ENCODE data around the gene TSSC4.

The TSSC4 gene

DNA sequence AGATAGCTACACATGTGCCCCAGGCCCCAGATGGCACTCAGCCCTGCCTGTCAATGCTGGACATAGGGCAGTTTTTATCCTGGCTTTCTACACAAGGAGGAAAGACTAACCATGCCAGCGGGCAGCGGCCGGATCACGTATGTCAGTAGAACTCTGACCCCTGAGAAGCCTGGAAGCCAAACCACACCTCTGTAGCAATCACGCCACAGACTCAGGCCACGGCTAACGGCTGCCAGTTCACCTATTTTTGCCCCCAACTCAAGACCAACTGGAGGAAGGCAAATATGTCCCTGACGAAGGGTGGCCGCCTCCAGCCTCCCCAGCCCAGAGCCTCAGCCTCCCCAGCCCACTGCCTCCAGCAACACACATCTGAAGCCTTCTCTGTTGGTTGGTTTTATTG, 30.7 kb upstream of the TSSC4 start:
- DNase-seq: no peak

DNA sequence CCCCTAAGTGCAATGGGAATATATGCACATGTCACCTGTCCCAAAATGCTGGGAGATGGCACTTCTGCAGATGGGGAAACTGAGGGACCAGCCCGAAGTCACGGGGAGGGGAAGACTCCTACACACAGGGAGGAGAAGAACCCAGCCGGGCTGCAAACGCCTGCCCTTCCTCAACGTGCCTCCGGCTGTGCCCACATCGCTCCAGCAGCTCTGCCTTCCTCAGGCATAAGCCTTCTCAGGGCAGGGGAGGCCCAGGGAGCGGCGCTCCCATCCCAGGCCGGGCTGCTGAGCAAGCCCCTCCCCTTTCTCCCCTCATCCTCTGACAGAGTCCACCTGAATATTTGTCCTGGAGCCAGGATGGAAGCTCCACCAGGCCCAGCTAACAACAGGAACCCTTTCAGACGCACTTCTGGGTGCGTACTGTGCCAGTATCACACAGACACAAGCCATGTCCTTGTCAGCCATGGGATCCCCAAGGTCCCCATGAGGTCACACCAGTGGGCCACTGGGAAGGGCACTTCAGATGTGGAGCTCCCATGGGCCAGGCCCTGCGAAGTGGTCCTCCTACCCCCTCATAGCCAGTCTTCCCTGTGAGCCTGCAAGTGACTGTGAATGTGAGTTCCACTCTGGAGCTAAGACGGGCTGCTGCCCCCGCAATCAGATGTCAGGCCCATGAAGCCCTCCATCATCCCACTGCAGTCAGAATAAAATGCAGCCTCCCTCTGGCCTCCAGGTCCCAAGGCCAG, 25.9 kb upstream of the TSSC4 start:
- no peak for DNase-seq

DNA sequence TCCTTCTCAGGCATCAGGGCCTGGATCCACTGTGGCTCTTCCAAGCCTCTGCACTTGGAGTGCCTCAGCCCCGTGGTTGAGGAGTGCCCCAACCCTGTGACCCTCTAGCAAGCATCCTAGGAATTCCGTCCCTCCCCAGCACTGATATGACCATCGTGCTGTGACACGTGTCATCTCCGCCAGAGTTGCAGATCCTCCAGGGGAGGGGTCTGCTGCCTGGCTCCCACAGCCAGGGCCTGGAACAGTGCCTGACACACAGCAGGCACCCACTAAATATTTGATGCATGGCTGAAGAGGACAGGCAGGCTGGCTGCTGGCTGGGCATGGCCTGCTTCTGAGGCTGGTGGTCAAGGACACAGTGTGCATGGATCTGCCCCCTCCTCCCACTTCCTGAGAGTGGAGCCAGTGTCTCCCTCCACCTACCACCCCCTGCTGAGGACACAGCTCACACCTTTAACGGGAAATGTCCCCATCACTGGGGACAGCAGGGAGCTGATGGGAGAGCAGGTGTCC, 25.2 kb upstream of the TSSC4 start:
- DNase-seq: no peak

DNA sequence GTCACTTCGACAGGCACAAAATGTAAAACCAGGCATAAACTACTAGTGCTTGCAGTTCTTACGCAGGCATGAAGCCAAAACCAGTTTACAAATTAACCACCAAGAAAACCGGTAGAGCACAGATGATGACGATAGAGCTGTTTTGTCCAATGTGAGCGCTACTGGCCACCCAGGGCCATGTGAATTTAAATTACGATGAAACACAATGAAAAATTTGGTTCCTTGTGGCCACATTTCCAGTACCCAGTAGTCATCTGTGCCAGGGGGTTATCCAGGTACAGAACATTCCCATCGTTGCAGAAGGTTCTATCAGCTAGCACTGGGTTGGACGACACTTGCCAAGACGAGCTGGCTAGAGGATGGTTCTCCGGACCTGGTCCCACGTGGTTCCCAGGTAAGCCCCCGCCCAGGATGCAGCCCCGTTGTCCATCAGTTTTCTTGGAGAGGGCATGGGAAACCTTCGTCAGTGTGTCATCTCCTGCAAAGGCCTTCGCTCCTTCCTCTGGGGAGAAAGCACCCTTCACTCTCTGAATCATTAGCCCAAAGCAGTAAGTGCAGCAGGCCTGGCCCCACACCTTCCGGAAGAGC, 24.5 kb upstream of the TSSC4 start:
- no peak for DNase-seq

DNA sequence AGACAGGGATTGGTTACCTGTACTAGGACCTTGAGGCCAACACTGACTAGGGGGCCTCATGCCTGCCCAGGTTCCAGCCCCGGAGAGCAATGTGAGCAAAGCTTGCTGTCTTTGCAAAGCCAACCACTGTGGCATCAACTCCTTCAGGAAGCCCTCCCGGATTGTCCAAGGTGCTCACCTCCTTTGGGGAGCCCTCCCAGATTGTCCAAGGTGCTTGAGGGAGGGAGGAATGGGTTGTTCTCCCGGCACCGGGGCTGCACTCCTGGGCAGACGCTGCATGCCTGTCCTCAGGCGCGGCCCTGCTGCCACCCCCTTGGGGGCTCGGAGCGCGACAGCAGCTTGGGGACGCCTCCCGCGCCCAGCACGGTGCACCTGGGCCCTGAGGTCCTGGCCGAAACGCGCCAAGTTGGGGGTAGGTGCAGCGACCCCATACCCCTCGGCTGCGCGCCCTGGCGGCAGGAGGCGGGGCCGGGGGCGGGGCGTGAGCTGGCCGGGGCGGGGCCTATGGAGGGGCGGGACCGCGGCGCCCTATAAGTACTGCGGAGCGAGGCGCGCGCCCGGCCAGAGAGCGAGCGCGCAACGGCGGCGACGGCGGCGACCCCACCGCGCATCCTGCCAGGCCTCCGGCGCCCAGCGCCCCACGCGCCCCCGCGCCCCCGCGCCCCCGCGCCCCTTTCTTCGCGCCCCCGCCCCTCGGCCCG, 23.6 kb upstream of the TSSC4 start, which contains the start of gene CD81:
Gene CD81, plus strand, starts transcription at position 560 of the 701 bp plus-strand sequence. CDS start 240 bp downstream, outside the sequence.
- peak; percentile 66 for DNase-seq

DNA sequence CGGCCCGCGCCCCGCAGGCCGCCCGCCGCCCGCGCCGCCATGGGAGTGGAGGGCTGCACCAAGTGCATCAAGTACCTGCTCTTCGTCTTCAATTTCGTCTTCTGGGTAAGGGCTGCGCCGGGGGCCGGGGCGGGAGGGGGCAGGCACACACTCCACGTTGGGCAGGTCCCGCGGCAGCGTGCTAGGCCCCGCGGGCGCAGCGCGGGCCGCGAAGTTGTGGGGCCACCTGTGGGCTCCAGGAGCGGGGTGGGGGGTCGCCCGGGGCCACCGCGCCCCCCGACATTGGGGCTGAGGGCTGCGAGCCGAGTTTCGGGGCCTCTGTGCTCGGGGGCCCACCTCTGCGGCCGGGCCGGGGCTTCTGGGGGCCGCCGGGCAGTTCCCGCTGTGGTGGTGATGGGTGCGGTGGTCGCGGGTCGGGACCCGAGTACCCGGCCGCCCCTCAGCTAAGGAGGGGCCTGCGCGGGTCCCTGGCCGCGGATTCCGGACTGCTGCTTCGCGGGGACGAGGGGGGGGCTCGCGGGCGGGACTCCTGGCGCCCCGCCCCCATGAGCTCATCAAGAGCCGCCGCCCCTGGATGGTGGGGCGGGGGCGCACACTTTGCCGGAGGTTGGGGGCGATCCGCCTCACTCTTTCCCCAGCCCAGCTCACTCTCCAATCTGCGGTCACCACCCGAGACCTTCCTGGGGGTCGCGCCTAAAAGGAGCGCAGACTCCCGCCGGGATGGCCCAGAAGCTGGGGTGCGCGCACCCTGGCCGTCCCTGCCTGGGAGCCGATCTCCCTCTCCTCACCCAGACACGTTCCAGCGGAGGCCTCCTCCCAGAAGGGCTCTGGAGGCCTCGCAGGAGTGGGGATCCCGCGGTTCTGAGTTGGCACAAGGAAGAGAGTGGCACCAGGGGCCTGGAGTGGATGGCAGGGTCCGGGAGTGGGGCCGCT, 22.8 kb upstream of the TSSC4 start:
- DNase-seq: peak; percentile 65

DNA sequence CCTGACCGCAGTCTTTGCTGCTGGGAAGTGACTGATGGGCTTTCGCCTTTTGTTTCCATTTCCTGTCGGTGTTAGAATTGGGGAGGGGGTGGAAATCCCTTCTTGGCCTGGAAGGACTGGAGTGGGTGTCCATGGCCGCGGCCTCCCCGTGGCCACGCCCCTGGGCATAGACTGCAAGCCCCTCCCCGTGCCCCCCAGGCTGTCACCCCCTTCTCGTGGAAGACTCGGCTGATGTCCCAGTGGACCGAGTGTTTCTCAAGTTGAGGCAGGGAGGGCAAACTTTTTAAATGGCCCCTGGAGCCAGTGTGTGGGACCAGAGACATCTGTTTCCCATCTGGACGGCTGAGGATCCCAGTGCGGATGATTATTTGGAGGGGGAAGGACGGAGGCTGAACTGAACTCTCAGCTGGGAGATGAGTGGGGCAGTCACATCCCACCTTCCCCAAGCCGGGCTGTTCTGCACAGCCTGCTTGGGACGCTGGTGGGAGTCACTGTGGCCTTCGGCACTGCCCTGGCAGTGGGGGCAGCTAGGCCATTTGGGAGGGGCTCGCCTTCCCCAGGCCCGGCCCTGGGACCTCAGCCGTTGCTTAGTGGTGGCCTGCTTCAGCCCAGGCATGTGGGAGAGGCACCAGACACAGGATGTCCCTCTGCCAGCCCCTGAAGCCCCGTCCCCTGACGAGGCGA, 21.9 kb upstream of the TSSC4 start:
- DNase-seq: no peak

DNA sequence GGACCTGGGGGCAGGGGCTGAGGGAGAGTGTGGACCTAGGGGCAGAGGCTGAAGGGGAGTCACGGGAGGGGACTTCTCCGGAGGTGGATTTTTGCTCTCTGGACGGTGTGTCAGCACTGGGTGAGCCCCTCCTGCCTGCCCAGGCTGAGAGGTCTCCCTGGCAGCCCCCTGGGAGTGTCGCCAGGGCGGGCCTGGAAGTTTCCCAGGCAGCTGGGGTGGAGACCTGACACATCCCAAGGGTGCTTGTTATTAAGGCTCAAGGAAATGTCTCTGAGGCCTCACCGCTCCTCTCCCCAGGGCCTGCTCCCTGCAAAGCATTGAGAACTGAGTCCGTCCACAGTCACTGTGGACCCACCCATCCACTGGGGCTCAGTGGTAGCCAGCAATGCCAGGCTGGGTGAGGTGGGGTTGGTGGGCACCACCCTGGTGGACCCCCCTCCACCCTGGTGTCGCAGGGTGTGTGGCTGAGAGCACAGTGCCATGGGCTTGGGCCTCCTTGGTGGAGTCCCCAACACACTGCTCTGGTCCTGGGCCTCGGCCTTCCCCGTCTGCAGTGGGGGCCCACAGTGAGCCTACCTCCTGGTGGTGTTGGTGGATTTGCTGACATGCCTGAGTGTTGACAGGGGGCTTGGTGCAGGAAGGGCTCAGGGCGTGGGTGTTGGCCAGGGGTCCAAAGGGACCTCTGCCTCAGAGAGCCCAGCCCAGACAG, 20.9 kb upstream of the TSSC4 start:
- DNase-seq: no peak

DNA sequence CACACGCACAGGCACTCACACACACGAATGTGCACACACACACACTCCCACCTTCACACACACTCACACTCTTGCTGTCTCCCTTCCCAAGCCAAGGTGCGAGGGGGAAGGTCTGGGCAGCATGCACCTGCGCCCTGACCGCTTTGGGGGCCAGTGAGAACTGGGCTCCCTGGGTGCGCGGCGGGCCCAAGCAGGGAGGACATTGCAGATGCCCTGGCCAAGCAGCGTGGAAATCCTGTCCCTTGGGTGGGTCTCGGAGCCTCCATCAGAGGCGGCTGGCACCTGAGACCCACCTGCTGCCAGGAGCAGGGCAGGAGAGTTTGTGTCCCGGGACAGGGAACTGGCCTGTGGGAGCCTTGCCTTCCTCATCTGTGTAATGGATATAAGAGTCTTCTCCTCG, 20.2 kb upstream of the TSSC4 start:
- DNase-seq: no peak

DNA sequence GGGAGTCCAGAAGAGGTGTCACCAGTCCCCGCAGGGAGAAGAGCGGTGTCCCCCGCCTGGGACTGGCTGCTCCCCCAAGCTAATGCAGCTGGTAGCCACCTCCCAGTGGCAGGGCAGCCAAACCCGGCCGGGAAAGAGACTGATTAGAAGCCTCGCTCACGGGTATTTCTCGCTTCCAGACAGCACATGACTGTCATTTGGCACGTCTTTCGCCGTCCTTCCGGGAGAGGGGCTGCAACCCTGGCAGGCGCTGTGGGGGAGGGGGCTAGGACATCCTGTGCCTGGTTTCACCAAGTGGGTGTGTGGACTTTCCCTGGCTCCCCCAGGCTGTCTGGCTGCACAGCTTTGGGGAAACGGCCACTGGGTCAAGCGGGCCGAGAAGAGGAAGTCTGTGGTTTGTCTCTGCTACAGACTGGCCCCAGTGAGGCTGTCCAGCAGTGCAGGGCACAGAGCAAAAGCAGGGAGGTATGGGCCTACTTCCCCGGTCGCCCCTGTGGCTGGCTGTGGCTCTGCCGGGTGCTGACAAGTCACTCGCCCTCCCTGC, 19.7 kb upstream of the TSSC4 start:
- DNase-seq: no peak

DNA sequence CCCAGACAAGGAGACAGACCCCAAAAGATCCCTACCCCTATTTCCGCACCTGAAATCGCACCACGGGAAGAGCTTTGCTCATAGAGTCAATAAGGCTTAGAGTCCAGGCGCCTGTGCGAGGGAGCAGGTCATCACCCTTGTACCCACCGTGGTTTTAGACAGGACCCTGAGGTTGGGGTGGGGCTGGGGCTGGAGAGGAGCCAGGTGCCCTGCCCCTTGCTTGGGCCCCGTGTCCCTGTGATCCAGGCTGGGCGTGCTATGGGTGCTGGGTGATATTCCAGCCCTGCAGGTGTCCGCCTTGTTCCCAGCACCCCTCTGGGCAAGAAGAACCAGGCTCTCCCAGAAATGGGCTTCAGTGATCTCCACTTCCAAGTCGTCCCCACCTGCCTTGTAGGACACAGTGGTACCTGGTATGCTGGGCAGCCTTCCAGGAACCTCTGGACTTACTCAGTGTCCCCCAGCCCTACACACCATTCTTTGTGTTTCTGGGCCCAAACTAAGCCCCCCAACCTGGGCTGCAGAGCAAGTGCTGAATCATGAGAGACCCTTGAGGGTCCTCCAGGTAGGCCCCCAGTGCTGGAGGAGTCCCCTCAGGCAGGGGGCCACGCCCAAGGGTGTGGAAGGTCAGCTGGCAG, 18.9 kb upstream of the TSSC4 start:
- no peak for DNase-seq

DNA sequence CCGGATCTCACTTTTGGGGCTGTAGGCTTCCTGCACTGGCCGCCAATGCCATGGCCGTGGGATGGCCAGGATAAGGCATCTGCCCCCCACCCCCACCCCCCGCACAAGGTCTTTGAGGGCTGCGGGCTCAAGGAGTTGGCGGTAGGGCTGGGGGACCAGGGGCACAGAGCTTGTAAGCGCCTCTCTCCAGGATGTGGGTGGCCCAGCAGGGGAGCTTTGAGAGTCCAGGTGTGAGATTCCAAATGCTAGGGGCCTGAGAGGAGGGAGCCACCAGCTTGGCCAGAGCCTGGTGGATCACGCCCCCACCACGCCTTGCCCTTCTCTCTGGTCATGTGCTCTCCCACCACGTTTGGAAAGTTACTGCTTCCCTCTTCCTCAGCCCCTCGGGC, 18.4 kb upstream of the TSSC4 start:
- no peak for DNase-seq

DNA sequence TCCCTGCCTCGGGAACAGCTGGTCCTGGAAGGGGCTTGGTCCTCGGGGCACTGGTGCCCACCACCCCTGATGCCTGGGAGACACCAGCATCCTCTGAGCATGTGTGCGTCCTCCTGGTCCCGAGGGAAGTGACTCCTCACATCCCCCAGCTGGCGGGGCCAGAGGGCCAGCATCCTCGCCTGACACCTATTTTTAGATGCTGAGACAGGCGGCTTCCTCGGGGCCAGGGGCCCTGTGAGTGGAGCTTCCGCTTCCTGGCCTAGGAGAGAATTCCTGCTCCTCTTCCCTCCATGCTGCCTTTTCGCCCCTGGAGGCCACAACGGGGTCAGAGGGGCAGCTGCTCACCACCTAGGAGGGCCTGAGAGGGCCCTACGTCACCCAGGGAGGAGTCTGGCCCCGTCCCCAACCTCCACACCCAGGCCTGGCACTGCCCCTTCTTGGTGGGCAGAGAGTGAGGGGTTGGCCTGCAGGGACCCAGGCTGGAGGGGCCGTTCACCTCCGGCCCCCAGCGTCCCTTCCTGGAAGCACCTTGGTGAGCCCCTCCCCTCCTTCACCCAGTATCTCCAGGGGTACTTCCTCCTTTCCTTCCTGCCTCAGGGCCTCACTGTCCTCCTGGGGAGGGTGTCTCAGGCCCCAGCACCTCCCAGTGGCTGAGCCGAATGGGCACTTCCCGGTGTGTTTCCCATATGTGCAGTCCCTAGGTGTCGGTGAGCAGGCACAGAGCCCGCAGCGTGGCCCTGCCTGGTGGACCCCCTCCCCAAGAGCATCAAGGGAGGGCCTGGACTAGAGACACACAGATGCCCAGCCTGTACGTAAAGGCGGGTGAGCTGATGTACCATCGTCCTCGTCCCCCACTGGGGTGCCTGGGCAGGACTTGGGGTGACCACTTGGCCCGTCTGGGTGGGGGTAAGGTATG, 17.4 kb upstream of the TSSC4 start:
- DNase-seq: no peak

DNA sequence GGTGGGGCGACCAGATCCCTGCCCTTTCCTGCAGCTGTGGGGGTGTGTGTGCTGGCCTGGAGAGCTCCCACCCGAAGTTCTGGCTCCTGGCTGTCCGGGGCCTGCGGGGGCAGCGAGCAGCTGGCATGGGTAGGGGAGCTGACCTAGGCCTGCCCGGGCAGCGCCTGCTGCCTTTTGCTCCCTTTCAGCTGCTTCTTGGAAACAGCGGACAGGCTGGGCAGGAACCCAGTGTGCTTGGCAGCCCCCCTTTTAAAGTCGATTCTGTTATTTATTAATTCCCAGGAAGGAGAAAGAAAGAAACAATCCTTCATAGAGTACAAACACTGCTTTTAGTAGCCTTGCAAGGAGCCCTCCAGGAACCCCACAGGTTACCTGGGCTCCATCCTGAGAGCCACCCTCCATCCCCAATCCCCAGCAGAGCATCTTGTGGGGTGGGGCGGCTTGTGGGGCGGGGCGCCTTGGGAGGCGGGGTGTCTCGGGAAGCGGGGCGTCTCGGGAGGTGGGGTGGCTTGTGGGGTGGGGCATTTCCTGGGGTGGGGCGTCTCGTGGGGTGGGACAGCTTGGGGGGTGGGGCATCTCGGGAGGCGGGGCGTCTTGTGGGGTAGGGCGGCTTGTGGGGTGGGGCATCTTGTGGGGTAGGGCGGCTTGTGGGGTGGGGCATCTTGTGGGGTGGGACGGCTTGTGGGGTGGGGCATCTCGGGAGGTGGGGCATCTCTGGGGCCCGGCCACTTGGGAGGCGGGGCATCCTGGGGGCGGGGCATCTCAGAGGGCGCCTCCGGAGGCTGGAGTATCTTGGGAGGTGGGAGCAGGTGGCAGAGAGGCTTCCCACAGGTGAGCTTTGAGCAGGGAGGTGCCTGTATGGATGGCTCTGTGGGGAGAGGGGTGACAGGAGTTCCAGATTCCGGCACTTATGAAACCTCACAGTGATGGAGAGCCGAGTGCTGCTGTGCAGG, 16.4 kb upstream of the TSSC4 start:
- DNase-seq: no peak

DNA sequence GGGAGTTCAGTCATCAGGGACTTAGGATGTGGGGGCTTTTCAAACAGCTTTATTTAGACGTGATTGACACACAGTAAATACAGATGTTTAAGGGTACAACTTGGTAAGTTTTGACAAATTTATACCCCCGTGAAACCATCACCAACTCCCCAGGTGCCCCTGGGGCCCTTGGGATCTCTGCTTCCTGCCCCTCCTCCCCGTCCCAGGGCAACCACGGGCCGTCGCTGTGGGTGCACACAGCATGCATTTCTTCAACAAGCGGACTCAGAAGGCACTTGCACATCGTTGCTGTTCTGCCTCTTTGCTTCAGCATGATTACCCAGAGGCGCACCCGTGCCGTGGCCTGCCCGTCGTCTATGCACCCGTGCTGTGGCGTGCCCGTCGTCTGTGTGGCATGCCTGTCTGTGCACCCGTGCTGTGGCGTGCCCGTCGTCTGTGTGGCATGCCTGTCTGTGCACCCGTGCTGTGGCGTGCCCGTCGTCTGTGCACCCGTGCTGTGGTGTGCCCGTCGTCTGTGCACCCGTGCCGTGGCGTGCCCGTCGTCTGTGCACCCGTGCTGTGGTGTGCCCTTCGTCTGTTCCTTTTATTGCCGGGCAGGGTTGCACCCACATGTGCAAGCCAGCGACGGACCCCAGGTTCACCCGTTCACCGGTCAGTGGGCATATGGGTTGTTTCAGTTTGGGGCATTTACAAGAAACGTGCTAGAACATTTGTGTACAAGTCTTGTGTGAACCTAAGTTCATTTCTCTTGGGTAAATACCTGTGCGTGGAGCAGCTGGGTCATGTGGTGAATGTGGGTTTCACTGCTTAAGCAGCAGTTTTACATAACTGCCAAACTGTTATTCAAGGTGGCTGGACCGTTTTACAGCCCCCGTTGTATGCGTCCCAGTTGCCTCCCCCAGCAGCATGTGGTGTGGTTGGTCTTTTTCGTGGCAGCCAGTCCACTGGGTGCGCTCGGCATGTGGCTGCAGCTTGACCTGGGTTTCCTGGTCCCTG, 15.1 kb upstream of the TSSC4 start:
- no peak for DNase-seq

DNA sequence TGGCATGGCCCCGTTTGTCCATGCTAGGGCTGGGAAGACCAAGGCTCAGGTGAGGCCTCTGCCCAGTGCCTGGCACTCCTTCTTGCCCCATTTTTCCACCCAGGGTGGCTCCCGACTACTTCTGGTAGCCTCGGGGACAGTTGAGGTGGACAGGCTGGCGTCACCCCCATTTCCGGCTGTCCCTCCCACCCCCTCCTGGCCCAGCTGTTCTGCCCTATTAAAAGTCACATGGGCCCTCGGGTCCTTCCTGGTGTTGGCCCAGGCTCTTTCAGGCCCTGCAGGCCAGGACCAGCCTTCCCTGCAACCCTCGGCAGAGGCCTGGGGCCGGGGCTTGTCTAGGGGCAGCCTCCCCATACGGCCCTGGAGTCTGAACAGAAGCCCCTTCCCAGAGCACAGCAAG, 14.0 kb upstream of the TSSC4 start:
- DNase-seq: no peak
